MM.1S (cell line): ENCODE measurements around the gene AKR7A3.

Experiments used
- CTCF ChIP-seq: fragments of 300-600 bp; sonication (generic); IDR thresholded peaks from 2 replicates; pipeline ENCODE4 v1.5.1; 2016; ENCODE audit warnings: antibody characterized with exemption, low read length, mixed read lengths
- EZH2 ChIP-seq: fragments of 300-600 bp; sonication (generic); optimal IDR thresholded peaks from 2 replicates; pipeline ENCODE3; 2017; ENCODE audit warnings: low read depth, mild to moderate bottlenecking, antibody characterized with exemption, low read length, mixed read lengths

- TF ChIP-seq CTCF (no peak), EZH2 (no peak)
Measured at GRCh38 chr1:19283891-19284290, 4.7 kb downstream of the AKR7A3 start.
